Hepatocyte (in vitro differentiated cells): ENCODE data around the gene WDR88. TPM values are rescaled to one million over a fixed set of nuclear protein-coding genes. Genes with fewer than 3 reads are reported as not detected.

Experiments used
- DNase-seq: peaks from one replicate; pipeline ENCODE4 v3.0.0-alpha.2; 2016; ENCODE audit warnings: low spot score
- H2AFZ ChIP-seq: fragments of 200-600 bp; sonication (generic); 2 replicates; pipeline ENCODE4 v1.6.0; 2016; ENCODE audit warnings: antibody characterized with exemption, mild to moderate bottlenecking
- H3K27ac ChIP-seq: fragments of 200-600 bp; sonication (generic); 2 replicates; pipeline ENCODE4 v1.5.1; 2016; ENCODE audit warnings: mild to moderate bottlenecking
- H3K27me3 ChIP-seq: fragments of 200-600 bp; sonication (generic); 2 replicates; pipeline ENCODE4 v1.6.1; 2016
- H3K36me3 ChIP-seq: fragments of 200-600 bp; sonication (generic); replicated peaks from 2 replicates; pipeline ENCODE4 v1.5.1; 2016; ENCODE audit warnings: low read depth; ENCODE audit not compliant: insufficient read depth
- H3K4me1 ChIP-seq: fragments of 200-600 bp; sonication (generic); 2 replicates; pipeline ENCODE4 v1.5.1; 2016; ENCODE audit warnings: mild to moderate bottlenecking, moderate library complexity; ENCODE audit not compliant: insufficient read depth
- H3K4me2 ChIP-seq: fragments of 200-600 bp; sonication (generic); 2 replicates; pipeline ENCODE4 v1.6.0; 2016
- H3K4me3 ChIP-seq: fragments of 200-600 bp; sonication (generic); 2 replicates; pipeline ENCODE4 v1.5.1; 2016; ENCODE audit warnings: mild to moderate bottlenecking
- H3K79me2 ChIP-seq: fragments of 200-600 bp; sonication (generic); 2 replicates; pipeline ENCODE4 v1.6.0; 2017; ENCODE audit warnings: mild to moderate bottlenecking
- H3K9me2 ChIP-seq: fragments of 200-600 bp; sonication (generic); replicated peaks from 2 replicates; pipeline ENCODE4 v1.6.0; 2017; ENCODE audit warnings: mild to moderate bottlenecking; ENCODE audit not compliant: insufficient read depth
- H3K9me3 ChIP-seq: fragments of 200-600 bp; sonication (generic); 2 replicates; pipeline ENCODE4 v1.5.1; 2016; ENCODE audit warnings: low read depth, mild to moderate bottlenecking
- H4K20me1 ChIP-seq: fragments of 200-600 bp; sonication (generic); 2 replicates; pipeline ENCODE4 v1.6.0; 2016; ENCODE audit warnings: mild to moderate bottlenecking; ENCODE audit not compliant: insufficient read depth, poor library complexity, severe bottlenecking
- CTCF ChIP-seq: fragments of 200-600 bp; sonication (generic); IDR thresholded peaks from 2 replicates; pipeline ENCODE4 v1.5.1; 2016; ENCODE audit warnings: antibody characterized with exemption, mild to moderate bottlenecking; ENCODE audit not compliant: poor library complexity
- EZH2 ChIP-seq: fragments of 200-600 bp; sonication (generic); IDR thresholded peaks from 2 replicates; pipeline ENCODE4 v1.6.1; 2016; ENCODE audit warnings: antibody characterized with exemption, mild to moderate bottlenecking, borderline replicate concordance
- EZH2phosphoT487 ChIP-seq: fragments of 200-600 bp; sonication (generic); IDR thresholded peaks from one replicate; pipeline ENCODE4 v1.6.1; 2018; ENCODE audit warnings: antibody characterized with exemption, mild to moderate bottlenecking, low read depth, moderate library complexity; ENCODE audit not compliant: unreplicated experiment, severe bottlenecking
- WGBS: methylation state at CpG from one replicate; pipeline ENCODE4 v1.1.6; 2016; ENCODE audit warnings: low lambda C conversion rate; ENCODE audit errors: missing lambda C conversion rate; 5-methylcytosine and 5-hydroxymethylcytosine counted together
- polyA plus RNA-seq: library from polyadenylated mRNA; unstranded; fragments of >200 nt; fragmentation: Nextera tagmentation; extraction: Ambion mirVana; gene quantifications from 2 replicates; pipeline ENCODE4 v1.2.1, GENCODE V29; 2016
- total RNA-seq: library from RNA; depleted of rRNA; stranded (reverse); fragments of >200 nt; gene quantifications from 2 replicates; pipeline ENCODE4 v1.2.3, GENCODE V29; 2014

Gene WDR88
- total and polyA plus RNA-seq, 2 experiments from 2014 or later: 0.11 TPM; not detected in 1

- no peak for DNase-seq
- Histone ChIP-seq H4K20me1 (no peaks in the 10 kb centered on the region), H3K27ac (no peak overlapping the region), H3K27me3 (no peaks in the 10 kb centered on the region), H3K4me1 (no peaks in the 10 kb centered on the region), H2AFZ (no peak overlapping the region), H3K9me3 (no peaks in the 10 kb centered on the region), H3K79me2 (no peaks in the 10 kb centered on the region), H3K4me3 (no peak overlapping the region), H3K4me2 (no peak overlapping the region), H3K9me2 (no peaks in the 10 kb centered on the region), H3K36me3 (no peaks in the 10 kb centered on the region)
- 97% methylated on average over 31 of the region's 32 CpGs for WGBS
- TF ChIP-seq CTCF: no peak
- no peak for TF ChIP-seq EZH2phosphoT487
- no peak for TF ChIP-seq EZH2
Measured at GRCh38 chr19:33204136-33204973, 72.4 kb downstream of the WDR88 start.

DNA sequence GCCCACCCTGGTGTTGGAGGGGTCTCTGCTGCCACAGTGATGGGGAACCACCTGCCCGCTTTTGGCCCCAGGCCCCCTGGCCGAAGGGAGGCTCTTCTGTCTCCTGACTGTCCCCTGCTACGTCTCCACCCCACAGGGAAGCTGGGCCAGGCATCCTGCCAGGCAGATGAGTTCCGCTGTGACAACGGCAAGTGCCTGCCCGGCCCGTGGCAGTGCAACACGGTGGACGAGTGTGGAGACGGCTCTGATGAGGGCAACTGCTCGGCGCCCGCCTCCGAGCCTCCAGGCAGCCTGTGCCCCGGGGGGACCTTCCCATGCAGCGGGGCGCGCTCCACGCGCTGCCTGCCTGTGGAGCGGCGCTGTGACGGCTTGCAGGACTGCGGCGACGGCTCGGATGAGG, 73.2 kb downstream of the WDR88 start:
- Histone ChIP-seq H3K4me3 (no peak overlapping the region), H3K79me2 (no peaks in the 10 kb centered on the region), H3K4me1 (no peaks in the 10 kb centered on the region), H3K9me3 (no peaks in the 10 kb centered on the region), H3K27me3 (no peaks in the 10 kb centered on the region), H3K36me3 (no peaks in the 10 kb centered on the region), H2AFZ (no peak overlapping the region), H3K9me2 (no peaks in the 10 kb centered on the region), H3K4me2 (no peak overlapping the region), H3K27ac (no peak overlapping the region), H4K20me1 (no peaks in the 10 kb centered on the region)
- no peak for DNase-seq
- no peak for TF ChIP-seq EZH2
- no peak for TF ChIP-seq EZH2phosphoT487
- TF ChIP-seq CTCF: no peak
- 96% methylated on average over 27 of the region's 27 CpGs for WGBS

GRCh38 chr19:33205531-33206260, 73.8 kb downstream of the WDR88 start:
- H2AFZ ChIP-seq: no peak overlapping the region
- TF ChIP-seq EZH2 (no peak), EZH2phosphoT487 (no peak)
- no peak for DNase-seq
- H3K27me3 ChIP-seq: no peaks in the 10 kb centered on the region
- no peaks in the 10 kb centered on the region for H4K20me1 ChIP-seq
- no peaks in the 10 kb centered on the region for H3K9me3 ChIP-seq
- H3K9me2 ChIP-seq: no peaks in the 10 kb centered on the region
- no peaks in the 10 kb centered on the region for H3K36me3 ChIP-seq
- H3K4me2 ChIP-seq: no peak overlapping the region
- H3K27ac ChIP-seq: no peak overlapping the region
- H3K79me2 ChIP-seq: no peaks in the 10 kb centered on the region
- H3K4me3 ChIP-seq: no peak overlapping the region
- no peaks in the 10 kb centered on the region for H3K4me1 ChIP-seq
- 96% methylated on average over 57 of the region's 64 CpGs for WGBS
